HepG2 (cell line): ENCODE results near the gene MRPS35.
"Not testable (repeated sequence)": the region's sequence is repeated elsewhere in the genome, so short reads cannot be mapped to it uniquely, and the experiment has no call there.

ENCODE experiments used
- ATRX ChIP-seq: sonication (generic); formaldehyde crosslinking; IDR thresholded peaks from 2 replicates; pipeline ENCODE4 v1.4.0; 2020; ENCODE audit warnings: missing genetic modification reagents, borderline replicate concordance
- CCAR2 ChIP-seq: fragments of 200-400 bp; formaldehyde crosslinking; optimal IDR thresholded peaks from 2 replicates; pipeline ENCODE3; 2018; ENCODE audit warnings: low read depth, mild to moderate bottlenecking, low read length, moderate library complexity
- EP300 ChIP-seq, 3 experiments: sonication (generic) in 1 of 3; formaldehyde crosslinking in 1 of 3; IDR thresholded peaks; 2 replicates each; pipeline versions ENCODE4 v1.5.1 to v1.6.1; 2011 to 2020; ENCODE audit warnings: low read depth in 2 of 3, low read length in 2 of 3, borderline replicate concordance in 1 of 3, improper control_type of control experiment in 1 of 3, mild to moderate bottlenecking in 1 of 3, missing genetic modification reagents in 1 of 3, moderate library complexity in 1 of 3
- NFAT5 ChIP-seq: sonication (generic); formaldehyde crosslinking; IDR thresholded peaks from 2 replicates; pipeline ENCODE4 v1.4.0; 2020; ENCODE audit warnings: missing genetic modification reagents
- NR2F6 ChIP-seq, 2 experiments: IDR thresholded peaks; 2 replicates each; pipeline ENCODE4 v1.6.1; 2016; ENCODE audit warnings: antibody characterized with exemption in 1 of 2, mild to moderate bottlenecking in 1 of 2
- SMARCC2 ChIP-seq: fragments of 450-650 bp; IDR thresholded peaks from 2 replicates; pipeline ENCODE4 v1.6.1; 2017; ENCODE audit warnings: antibody characterized with exemption, mild to moderate bottlenecking
- ZFY ChIP-seq: sonication (generic); formaldehyde crosslinking; IDR thresholded peaks from 2 replicates; pipeline ENCODE4 v1.4.0; 2020; ENCODE audit warnings: missing genetic modification reagents
- TF ChIP-seq, protein P1 (sequence below): sonication (generic); formaldehyde crosslinking; IDR thresholded peaks from 2 replicates; pipeline ENCODE4 v1.4.0; 2020; ENCODE audit warnings: missing genetic modification reagents, borderline replicate concordance
- TF ChIP-seq, protein P2 (sequence below): sonication (generic); formaldehyde crosslinking; IDR thresholded peaks from 2 replicates; pipeline ENCODE4 v1.5.0; 2020; ENCODE audit warnings: mild to moderate bottlenecking, missing genetic modification reagents, moderate library complexity
- TF ChIP-seq, protein P3 (sequence below), 2 experiments: fragments of 450-650 bp in 1 of 2; sonication (generic) in 1 of 2; formaldehyde crosslinking in 1 of 2; IDR thresholded peaks; 2 replicates each; pipeline versions ENCODE4 v1.6.1 to v1.8.0; 2016 to 2022; ENCODE audit warnings: antibody characterized with exemption in 1 of 2, mild to moderate bottlenecking in 1 of 2, missing genetic modification reagents in 1 of 2
- TF ChIP-seq, protein P4 (sequence below): sonication (generic); formaldehyde crosslinking; IDR thresholded peaks from 2 replicates; pipeline ENCODE4 v1.9.0; 2021; ENCODE audit warnings: missing genetic modification reagents, borderline replicate concordance
- TF ChIP-seq, protein P5 (sequence below): sonication (generic); formaldehyde crosslinking; IDR thresholded peaks from 2 replicates; pipeline ENCODE4 v1.5.0; 2020; ENCODE audit warnings: missing genetic modification reagents, mild to moderate bottlenecking, borderline replicate concordance

GRCh38 chr12:27745734-27746133, 35.1 kb downstream of the MRPS35 start:
- not testable (repeated sequence) for TF ChIP-seq NFAT5; EP300 (IDR thresholded peaks at IDR 0.05; ENCODE audit: low read depth in 2 of 2, low read length in 2 of 2); EP300 (CRISPR knock-in tag; IDR thresholded peaks at IDR 0.05; ENCODE audit: borderline replicate concordance); ZFY (CRISPR knock-in tag); SMARCC2; NR2F6 (IDR thresholded peaks at IDR 0.05); NR2F6 (CRISPR knock-in tag; IDR thresholded peaks at IDR 0.05); ATRX; CCAR2
- TF ChIP-seq, protein P1, sequence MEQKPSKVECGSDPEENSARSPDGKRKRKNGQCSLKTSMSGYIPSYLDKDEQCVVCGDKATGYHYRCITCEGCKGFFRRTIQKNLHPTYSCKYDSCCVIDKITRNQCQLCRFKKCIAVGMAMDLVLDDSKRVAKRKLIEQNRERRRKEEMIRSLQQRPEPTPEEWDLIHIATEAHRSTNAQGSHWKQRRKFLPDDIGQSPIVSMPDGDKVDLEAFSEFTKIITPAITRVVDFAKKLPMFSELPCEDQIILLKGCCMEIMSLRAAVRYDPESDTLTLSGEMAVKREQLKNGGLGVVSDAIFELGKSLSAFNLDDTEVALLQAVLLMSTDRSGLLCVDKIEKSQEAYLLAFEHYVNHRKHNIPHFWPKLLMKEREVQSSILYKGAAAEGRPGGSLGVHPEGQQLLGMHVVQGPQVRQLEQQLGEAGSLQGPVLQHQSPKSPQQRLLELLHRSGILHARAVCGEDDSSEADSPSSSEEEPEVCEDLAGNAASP: not testable (repeated sequence)
- TF ChIP-seq, protein P2, sequence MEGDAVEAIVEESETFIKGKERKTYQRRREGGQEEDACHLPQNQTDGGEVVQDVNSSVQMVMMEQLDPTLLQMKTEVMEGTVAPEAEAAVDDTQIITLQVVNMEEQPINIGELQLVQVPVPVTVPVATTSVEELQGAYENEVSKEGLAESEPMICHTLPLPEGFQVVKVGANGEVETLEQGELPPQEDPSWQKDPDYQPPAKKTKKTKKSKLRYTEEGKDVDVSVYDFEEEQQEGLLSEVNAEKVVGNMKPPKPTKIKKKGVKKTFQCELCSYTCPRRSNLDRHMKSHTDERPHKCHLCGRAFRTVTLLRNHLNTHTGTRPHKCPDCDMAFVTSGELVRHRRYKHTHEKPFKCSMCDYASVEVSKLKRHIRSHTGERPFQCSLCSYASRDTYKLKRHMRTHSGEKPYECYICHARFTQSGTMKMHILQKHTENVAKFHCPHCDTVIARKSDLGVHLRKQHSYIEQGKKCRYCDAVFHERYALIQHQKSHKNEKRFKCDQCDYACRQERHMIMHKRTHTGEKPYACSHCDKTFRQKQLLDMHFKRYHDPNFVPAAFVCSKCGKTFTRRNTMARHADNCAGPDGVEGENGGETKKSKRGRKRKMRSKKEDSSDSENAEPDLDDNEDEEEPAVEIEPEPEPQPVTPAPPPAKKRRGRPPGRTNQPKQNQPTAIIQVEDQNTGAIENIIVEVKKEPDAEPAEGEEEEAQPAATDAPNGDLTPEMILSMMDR (CRISPR knock-in tag): not testable (repeated sequence)
- TF ChIP-seq, protein P3, sequence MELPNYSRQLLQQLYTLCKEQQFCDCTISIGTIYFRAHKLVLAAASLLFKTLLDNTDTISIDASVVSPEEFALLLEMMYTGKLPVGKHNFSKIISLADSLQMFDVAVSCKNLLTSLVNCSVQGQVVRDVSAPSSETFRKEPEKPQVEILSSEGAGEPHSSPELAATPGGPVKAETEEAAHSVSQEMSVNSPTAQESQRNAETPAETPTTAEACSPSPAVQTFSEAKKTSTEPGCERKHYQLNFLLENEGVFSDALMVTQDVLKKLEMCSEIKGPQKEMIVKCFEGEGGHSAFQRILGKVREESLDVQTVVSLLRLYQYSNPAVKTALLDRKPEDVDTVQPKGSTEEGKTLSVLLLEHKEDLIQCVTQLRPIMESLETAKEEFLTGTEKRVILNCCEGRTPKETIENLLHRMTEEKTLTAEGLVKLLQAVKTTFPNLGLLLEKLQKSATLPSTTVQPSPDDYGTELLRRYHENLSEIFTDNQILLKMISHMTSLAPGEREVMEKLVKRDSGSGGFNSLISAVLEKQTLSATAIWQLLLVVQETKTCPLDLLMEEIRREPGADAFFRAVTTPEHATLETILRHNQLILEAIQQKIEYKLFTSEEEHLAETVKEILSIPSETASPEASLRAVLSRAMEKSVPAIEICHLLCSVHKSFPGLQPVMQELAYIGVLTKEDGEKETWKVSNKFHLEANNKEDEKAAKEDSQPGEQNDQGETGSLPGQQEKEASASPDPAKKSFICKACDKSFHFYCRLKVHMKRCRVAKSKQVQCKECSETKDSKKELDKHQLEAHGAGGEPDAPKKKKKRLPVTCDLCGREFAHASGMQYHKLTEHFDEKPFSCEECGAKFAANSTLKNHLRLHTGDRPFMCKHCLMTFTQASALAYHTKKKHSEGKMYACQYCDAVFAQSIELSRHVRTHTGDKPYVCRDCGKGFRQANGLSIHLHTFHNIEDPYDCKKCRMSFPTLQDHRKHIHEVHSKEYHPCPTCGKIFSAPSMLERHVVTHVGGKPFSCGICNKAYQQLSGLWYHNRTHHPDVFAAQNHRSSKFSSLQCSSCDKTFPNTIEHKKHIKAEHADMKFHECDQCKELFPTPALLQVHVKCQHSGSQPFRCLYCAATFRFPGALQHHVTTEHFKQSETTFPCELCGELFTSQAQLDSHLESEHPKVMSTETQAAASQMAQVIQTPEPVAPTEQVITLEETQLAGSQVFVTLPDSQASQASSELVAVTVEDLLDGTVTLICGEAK (IDR thresholded peaks at IDR 0.05): not testable (repeated sequence)
- TF ChIP-seq, protein P3 (CRISPR knock-in tag; IDR thresholded peaks at IDR 0.05): not testable (repeated sequence)
- TF ChIP-seq, protein P4, sequence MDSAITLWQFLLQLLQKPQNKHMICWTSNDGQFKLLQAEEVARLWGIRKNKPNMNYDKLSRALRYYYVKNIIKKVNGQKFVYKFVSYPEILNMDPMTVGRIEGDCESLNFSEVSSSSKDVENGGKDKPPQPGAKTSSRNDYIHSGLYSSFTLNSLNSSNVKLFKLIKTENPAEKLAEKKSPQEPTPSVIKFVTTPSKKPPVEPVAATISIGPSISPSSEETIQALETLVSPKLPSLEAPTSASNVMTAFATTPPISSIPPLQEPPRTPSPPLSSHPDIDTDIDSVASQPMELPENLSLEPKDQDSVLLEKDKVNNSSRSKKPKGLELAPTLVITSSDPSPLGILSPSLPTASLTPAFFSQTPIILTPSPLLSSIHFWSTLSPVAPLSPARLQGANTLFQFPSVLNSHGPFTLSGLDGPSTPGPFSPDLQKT (CRISPR knock-in tag): not testable (repeated sequence)
- TF ChIP-seq, protein P5, sequence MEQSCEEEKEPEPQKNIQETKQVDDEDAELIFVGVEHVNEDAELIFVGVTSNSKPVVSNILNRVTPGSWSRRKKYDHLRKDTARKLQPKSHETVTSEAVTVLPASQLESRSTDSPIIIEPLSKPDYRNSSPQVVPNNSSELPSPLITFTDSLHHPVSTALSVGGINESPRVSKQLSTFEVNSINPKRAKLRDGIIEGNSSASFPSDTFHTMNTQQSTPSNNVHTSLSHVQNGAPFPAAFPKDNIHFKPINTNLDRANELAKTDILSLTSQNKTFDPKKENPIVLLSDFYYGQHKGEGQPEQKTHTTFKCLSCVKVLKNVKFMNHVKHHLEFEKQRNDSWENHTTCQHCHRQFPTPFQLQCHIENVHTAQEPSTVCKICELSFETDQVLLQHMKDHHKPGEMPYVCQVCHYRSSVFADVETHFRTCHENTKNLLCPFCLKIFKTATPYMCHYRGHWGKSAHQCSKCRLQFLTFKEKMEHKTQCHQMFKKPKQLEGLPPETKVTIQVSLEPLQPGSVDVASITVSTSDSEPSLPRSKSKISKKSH (CRISPR knock-in tag): not testable (repeated sequence)
